Measurements from ENCODE around the gene ISG20L2.

DNA sequence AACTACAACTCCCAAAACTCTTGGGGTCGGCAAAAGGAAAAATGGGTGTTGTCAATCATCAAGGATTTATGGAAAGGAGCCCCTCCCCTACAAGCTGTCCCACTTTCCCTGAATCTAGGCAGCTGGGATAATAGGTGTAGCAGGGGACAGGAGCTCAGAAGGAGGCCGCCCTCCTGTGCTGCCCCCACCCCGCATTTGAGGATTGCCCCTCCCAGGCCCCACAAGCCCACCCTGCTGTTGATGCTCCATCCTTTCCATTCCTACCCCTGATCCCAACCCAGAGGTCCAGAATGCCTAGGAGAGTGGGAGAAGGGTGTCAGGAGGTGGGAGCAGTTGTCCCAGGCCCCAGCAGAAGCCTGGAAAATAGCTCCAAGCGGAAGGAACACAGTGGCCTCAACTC lies 14.2 kb upstream of the ISG20L2 start:
- TF ChIP-seq, protein P1, sequence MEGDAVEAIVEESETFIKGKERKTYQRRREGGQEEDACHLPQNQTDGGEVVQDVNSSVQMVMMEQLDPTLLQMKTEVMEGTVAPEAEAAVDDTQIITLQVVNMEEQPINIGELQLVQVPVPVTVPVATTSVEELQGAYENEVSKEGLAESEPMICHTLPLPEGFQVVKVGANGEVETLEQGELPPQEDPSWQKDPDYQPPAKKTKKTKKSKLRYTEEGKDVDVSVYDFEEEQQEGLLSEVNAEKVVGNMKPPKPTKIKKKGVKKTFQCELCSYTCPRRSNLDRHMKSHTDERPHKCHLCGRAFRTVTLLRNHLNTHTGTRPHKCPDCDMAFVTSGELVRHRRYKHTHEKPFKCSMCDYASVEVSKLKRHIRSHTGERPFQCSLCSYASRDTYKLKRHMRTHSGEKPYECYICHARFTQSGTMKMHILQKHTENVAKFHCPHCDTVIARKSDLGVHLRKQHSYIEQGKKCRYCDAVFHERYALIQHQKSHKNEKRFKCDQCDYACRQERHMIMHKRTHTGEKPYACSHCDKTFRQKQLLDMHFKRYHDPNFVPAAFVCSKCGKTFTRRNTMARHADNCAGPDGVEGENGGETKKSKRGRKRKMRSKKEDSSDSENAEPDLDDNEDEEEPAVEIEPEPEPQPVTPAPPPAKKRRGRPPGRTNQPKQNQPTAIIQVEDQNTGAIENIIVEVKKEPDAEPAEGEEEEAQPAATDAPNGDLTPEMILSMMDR (IDR thresholded peaks at IDR 0.05), result no peak
- TF ChIP-seq POLR2A (IDR thresholded peaks at IDR 0.05), result no peak
- no peak for TF ChIP-seq EP300 (IDR thresholded peaks at IDR 0.05)
- no peak for TF ChIP-seq POLR2AphosphoS5 (IDR thresholded peaks at IDR 0.05)
